ENCODE results near the gene CCDC88B. TPM values are rescaled to one million over a fixed set of nuclear protein-coding genes. Genes with fewer than 3 reads are reported as not detected.

Gene CCDC88B, protein sequence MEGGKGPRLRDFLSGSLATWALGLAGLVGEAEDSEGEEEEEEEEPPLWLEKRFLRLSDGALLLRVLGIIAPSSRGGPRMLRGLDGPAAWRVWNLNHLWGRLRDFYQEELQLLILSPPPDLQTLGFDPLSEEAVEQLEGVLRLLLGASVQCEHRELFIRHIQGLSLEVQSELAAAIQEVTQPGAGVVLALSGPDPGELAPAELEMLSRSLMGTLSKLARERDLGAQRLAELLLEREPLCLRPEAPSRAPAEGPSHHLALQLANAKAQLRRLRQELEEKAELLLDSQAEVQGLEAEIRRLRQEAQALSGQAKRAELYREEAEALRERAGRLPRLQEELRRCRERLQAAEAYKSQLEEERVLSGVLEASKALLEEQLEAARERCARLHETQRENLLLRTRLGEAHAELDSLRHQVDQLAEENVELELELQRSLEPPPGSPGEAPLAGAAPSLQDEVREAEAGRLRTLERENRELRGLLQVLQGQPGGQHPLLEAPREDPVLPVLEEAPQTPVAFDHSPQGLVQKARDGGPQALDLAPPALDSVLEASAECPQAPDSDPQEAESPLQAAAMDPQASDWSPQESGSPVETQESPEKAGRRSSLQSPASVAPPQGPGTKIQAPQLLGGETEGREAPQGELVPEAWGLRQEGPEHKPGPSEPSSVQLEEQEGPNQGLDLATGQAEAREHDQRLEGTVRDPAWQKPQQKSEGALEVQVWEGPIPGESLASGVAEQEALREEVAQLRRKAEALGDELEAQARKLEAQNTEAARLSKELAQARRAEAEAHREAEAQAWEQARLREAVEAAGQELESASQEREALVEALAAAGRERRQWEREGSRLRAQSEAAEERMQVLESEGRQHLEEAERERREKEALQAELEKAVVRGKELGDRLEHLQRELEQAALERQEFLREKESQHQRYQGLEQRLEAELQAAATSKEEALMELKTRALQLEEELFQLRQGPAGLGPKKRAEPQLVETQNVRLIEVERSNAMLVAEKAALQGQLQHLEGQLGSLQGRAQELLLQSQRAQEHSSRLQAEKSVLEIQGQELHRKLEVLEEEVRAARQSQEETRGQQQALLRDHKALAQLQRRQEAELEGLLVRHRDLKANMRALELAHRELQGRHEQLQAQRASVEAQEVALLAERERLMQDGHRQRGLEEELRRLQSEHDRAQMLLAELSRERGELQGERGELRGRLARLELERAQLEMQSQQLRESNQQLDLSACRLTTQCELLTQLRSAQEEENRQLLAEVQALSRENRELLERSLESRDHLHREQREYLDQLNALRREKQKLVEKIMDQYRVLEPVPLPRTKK (N-terminal part only)
- 3.3 TPM for polyA plus RNA-seq (ENCODE audit: insufficient read length)
- long read RNA-seq, donor 1 = 0 reads
- long read RNA-seq, donor 2 = 0 reads
- long read RNA-seq, donor 3, partial matches to known transcripts = 0 of 1 reads
- long read RNA-seq, donor 3, other reads (novel, unspliced or antisense) = 0 of 1 reads
- long read RNA-seq, donor 4 = 0 reads
- long read RNA-seq, donor 5 = 0 reads
- long read RNA-seq, donor 6 = 0 reads
- long read RNA-seq, donor 7 = 0 reads
- long read RNA-seq, donor 8 = 0 reads

DNA sequence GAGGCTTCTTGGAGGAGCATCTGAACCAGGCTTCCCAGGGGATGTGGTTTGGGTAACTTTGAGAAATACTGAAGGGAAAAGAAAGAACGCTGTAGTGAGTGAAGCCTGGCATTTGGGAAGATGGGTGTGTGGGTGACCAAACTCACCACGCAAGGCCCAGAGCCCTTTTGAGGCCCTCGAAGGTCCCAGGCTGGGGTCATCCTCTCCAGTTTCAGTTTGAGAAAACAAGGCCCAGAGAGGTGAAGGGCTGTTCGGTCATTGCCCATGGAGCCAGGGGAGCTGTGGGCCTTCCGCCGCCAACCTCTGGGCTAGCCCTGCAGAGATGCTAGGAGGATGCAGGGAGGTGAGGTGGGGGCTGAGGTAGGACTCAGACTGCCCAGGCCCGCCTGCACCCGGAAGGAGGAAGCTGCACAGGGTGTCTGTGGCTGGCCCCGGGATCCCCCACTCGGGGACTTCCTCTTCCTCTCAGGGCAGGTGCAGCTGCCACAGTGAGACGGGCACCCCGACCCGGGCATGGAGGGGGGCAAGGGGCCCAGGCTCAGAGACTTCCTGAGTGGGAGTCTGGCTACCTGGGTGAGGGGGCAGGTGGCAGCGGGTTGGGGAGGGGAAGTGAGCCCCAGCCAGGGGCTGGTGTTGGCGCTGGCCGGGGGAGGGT, at the start of gene CCDC88B:
TSS of gene CCDC88B (plus strand) at position 451 of the 655 bp plus-strand sequence. CDS start at position 514, 63 bp downstream.
- DNase-seq = no peak

DNA sequence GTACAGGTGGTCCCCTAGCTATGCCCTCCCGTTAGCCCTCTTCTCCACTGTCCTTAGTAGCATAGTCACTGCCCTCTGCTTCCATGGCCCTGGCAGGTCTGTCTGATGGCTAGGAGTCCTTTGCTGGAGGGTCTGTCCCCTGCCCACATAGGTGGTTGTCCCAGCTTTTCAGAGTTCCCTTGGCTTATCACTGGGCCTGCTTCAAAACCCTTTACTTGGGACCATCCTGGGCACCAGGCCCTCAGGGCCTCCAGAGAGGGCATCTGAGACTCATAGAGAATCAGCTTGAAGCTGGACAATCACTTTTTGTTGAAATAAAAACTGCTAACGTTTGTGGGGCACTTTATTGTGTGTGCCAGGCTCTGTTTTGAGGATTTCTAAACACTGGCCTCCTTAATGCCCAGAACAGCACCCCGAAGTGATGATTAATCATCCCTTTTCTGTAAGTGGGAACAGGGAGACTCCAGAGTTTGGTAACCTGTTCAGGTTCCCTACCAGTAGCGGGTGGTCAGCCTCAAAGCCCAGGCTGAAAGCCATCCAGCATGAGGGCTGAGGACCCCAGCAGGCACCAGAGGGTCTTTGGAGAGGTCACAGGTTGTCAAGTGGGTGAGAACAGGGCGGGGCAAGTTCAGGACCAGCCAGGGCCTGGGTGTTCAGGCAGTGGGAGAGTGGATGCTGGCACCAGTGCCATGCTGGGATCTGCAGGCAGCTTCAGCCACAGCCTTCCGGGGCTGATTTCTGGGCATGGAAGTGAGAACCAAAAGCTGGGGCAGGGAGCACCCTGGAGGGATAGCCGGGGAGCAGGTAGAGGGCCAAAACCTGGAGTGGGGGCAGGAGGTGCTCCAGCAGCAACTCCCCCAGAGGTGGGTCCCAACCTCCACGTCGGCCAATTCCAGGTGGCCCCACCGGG, 49.4 kb upstream of the CCDC88B start:
- DNase-seq = no peak

DNA sequence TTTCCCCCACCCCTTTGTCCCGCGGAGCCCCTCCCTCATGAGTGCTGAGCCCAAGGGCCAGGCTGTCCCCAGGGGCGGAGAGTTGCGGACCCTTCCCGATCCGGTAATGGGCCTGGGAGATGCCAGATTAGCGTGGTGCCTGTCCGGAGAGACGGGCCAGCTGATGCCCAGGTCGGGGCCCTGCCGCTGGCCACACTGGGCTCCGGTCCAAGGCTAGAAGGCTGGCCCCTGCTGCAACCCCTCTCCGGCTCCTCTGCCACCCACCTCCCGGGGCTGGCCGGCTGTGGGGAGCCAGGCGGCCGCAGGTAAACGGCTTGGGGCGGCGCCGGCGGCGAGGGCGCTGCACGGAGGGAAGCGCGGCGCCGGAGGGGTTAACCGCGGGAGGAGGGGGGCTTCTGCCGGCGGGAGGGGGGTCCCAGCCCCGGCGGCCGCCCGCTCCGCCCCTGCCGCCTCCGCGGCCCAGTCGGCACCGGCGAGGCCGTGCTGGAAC, 48.7 kb upstream of the CCDC88B start, which contains the start of gene KCNK4:
TSS of gene KCNK4 (plus strand) at position 41 of the 490 bp plus-strand sequence. CDS start 1,717 bp downstream, outside the sequence.
- DNase-seq = no peak

DNA sequence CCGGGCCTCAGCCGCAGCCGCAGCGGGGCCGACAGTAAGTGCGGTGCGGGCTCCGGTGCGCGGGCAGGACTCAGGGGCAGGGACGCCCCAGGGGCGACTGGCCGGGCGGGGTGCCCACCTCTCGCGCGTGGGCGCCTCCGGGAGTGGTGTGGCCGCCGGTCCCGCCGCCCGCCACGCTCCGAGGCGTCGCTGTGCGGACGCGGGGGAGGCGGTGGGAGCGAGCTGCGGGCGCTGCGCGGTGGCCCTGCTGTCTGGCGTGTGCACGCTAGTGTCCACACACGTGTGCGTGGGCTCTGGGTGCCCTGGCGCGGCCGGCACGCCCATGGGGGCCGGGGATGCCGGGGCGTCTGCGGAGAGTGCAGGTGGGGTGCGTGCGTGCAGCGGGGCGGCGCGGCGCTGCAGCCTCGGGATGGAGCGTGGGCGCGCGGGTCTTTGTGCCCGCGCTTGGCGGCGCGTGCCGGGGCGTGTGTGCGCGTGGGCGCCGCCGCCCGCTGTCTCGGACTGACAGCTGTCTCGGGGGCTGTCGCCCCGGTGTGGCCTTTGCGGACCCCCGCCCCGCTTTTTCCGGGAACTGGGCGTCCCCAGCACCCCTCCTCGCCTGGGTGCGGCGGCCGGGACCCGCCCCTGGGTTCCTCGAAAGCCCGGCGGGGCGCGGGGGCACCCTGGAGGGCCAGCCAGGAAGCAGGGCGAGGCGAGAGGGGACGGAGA, 48.1 kb upstream of the CCDC88B start:
- no peak for DNase-seq

DNA sequence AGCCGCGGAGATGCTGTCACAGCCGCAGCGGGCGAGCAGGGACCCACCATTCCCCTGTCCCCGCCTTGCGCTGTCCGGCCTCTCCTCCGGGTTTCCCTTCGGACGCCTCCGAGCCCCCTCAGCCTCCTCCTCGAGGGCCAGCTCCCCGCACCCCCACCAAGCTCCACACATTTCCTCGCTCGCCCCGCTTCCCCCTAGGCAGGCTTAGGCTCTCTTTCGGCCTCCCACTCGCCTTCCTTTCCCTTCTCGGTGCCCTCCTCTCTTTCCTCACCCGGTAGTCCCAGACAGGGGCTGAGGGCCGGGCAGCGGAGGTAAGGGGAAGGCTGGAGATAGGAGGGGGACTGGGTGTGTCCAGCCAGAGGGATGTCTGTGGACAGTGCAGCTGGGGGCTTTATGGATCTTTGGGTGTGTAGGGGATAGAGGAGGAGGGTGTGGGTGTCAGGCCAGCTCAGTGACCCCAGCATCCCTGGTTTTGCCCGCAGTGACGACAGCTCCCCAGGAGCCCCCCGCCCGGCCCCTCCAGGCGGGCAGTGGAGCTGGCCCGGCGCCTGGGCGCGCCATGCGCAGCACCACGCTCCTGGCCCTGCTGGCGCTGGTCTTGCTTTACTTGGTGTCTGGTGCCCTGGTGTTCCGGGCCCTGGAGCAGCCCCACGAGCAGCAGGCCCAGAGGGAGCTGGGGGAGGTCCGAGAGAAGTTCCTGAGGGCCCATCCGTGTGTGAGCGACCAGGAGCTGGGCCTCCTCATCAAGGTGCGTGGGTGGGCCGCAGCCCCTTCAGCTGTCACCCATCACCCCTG, 47.3 kb upstream of the CCDC88B start:
- no peak for DNase-seq

DNA sequence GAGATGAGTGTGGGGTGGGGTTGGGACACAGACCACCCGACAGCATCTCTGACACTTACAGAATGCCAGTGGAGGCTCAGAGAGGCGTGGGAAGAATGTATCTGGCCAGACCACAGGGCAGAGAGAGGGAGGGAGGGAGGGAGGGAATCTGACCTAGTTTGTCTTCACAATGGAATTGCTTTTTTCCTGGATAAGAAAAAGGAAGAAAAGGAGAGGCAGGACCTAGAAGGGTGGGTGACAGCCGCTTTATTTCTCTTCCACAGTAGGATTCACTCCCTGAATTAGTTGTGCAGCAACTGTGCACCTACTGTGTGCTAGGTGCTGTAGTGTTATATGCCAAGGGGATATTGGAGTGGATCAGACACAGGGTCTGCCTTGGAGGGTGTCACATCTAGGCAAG, 45.2 kb upstream of the CCDC88B start:
- DNase-seq = no peak

DNA sequence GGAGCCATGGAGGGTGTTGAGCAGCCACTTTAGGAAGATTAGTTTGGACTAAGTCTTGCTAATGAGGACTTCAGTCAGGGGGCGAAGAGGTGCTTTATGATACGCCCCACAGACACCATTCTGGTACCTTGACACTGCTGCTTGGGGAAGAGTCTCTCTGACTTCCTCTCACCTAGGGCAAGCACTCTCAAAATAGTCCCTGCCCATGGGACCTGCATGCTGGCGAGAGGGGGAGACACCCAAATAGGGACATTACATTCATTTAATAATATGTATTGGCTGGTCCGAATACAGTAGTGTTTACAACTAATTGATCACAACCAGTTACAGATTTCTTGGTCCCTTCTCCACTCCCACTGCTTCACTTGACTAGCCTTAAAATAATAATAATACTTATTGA, 44.2 kb upstream of the CCDC88B start:
- no peak for DNase-seq

DNA sequence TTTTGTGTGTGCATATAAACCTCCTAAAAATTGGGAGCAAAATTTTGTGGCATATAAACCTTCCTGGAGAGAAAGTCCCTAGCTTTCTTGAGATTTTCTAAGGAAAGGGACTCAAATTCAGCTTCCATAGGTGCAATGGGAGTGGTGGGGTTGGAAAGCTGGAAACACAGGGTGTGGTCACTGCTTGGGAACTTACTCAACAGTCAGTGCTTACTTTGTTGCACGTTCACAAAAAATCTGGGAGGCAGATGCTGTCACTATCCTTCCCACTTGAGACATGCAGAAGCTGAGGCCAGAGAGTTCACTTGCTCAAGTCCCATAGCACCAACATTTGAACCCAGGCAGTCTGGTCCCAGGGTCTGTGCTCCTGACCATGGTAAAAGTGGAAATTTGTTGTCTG, 43.8 kb upstream of the CCDC88B start:
- no peak for DNase-seq

DNA sequence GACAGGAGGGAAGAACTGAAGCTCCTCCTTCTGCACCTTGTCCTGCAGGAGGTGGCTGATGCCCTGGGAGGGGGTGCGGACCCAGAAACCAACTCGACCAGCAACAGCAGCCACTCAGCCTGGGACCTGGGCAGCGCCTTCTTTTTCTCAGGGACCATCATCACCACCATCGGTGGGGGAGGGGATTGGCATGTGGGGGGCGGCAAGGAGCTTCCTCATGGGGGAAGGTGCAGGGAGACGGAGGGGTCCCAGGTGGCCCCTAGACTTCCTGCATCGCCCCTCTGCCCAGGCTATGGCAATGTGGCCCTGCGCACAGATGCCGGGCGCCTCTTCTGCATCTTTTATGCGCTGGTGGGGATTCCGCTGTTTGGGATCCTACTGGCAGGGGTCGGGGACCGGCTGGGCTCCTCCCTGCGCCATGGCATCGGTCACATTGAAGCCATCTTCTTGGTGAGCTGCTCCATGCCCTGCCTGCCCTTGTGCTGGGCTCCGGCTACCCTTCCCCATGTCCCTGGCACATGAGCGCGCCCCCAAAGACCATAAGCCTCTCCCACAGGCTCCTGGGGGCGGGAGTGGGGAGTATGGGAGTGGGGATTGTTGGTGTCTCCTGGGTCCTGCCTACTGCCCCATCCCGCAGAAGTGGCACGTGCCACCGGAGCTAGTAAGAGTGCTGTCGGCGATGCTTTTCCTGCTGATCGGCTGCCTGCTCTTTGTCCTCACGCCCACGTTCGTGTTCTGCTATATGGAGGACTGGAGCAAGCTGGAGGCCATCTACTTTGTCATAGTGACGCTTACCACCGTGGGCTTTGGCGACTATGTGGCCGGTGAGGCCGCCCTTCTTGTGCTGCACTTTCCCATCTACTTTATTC, 42.9 kb upstream of the CCDC88B start:
- DNase-seq = no peak

DNA sequence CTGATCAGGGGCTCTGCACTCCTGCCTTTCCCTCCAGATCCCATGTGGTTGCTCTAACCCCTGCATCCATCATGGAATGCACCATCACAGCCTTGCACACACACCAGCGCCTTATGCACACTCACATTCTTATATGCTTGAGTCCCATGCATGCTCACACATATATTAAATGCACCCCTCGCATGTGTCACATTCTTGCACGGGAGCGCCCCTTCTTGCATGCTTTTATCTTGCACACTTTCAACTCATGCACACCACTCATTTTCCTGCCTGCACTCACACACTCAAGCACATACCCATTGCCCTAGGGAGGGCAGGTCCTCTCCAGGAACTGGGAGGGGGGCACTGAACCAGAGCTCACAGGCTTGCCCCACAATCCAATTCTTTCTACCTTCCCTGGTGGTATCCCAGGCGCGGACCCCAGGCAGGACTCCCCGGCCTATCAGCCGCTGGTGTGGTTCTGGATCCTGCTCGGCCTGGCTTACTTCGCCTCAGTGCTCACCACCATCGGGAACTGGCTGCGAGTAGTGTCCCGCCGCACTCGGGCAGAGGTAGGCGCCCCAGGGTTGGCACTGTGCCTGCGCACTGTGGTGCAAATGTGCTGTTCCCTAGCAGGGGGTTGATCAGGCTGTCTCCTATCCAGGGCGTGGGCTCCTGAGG, 42.2 kb upstream of the CCDC88B start:
- no peak for DNase-seq

DNA sequence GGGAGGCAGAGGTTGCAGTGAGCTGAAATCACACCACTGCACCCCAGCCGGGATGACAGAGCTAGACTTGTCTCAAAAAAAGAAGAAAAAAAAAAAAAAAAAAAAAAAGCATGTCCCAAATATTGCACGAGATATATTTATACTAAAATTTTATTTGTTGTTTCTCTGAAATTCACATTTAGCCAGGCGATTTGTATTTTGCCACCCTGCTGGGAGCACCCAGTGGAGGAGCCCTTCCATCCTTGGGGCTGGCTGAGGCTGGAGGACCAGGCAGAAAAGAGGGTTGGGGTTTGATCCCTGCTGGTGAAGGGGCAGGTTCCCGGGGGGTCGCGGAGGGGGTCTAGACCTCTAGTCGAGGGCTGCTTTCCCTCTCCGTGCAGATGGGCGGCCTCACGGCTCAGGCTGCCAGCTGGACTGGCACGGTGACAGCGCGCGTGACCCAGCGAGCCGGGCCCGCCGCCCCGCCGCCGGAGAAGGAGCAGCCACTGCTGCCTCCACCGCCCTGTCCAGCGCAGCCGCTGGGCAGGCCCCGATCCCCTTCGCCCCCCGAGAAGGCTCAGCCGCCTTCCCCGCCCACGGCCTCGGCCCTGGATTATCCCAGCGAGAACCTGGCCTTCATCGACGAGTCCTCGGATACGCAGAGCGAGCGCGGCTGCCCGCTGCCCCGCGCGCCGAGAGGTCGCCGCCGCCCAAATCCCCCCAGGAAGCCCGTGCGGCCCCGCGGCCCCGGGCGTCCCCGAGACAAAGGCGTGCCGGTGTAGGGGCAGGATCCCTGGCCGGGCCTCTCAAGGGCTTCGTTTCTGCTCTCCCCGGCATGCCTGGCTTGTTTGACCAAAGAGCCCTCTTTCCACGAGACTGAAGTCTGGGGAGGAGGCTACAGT, 40.8 kb upstream of the CCDC88B start:
- DNase-seq = no peak

DNA sequence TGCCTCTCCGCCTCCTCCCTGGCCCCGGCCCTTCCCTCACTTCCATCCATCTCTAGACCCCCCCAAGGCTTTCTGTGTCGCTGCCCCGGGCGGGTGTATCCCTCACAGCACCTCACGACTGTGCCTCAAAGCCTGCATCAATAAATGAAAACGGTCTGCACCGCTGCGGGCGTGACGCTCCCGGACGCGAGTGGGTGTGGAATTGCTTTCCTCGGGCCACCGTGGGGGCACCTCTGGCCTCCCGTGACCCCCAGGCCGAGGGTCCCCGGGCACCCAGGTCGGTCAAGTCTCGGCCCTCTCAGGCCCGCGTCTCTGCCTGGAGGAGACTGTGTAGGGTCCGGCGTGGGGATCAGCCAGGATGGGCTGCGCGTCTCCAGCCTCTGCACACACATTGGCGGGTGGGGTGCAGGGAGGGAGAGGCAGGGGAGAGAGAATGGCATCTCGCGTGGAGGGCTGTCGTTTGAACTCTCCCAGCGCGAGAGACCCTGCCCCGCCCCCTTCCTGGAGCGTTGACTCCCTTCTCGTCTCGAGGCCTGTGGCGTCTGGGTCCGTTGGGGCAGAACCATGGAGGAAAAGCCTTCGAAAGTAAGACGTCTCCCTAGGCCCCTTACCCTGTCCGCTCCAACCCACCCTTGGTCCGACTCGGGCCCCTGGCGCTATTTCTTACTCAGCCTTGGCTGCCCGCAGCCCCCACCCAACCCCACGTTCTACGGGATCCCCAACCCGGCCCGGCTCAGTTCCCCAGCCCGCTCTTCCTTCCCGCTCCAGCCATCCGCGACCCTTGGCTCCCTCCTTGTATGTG, 40.0 kb upstream of the CCDC88B start, which contains the start of gene CATSPERZ:
TSS of gene CATSPERZ (plus strand) at position 512 of the 802 bp plus-strand sequence. CDS start at position 565, 53 bp downstream.
- DNase-seq = no peak

DNA sequence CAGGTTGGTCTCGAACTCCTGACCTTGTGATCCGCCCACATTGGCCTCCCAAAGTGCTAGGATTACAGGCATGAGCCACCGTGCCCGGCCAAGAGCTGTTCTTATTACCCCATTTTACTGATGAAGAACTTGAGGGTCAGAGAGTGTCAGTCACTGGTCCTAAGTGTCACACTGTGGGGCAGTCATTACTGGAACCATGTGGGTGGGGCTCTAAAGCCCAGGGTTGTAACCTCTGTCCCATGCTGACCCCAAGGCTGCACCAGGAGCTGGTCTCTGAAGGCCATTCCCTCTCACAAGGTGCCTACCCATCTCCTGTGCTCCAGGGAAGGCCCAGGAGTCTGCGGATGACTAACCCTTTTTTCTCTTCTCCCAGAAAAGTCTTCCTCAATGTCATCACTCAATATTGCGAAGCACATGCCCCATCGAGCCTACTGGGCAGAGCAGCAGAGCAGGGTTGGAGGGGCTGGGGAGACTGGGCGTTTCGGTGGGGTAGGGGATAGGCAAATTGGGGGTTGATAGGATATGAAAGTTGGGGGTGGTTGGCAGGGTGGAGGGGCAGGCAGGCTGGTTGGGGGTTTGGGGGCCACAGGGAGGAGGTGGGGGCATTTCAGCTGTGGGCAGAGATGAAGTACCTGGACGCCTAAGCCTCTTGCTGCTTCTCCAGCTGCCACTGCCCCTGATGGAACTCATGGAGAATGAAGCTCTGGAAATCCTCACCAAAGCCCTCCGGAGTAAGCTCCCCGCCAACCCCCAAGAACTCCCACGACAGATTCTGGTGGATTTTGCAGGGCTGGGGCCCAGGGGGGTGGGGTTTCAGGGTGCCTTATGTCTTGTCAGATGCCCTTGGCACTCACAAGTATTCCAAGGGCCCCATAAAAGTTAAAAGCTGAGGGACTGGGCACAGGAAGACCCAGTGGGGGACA, 36.6 kb upstream of the CCDC88B start:
- no peak for DNase-seq

DNA sequence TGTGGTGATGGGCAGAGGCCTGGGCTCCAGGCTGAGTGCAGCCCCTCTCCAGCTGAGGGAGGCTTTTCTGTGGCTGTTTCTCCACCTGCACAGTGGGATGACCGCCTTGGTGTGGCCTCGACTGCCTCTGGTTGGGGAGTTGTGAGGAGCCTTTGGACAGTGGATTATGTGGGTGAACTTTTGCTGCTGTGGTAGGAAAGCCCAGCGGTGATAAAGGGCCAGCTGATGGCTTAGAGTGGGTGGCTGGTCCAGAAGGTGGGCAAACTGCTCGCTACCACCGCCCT, 36.0 kb upstream of the CCDC88B start:
- no peak for DNase-seq
